ENCODE results near the gene SOCS7.

Gene SOCS7

GRCh38 chr17:38404174-38404943, 52.7 kb downstream of the SOCS7 start:
- no peak for TF ChIP-seq EGR1 (IDR thresholded peaks at IDR 0.05)

DNA sequence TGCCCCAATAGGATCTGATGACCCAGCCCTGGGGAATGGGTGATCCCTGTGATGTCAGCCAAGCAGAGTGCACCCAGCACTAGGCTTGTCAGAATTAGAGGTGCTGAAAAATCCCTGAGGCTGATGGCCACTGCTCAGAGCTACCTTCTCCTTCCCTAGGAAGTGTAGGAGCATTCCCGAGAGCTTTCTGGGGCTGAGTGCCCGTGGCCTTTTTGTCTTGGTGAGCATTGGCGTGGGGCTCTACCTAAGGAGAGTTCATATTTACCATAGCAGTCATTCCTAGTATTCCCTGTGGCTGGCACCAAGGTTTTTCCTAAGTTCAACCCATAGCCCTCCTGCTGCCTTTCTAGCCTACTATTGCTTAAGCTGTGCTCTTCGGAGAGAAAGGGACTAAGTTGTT, 54.0 kb downstream of the SOCS7 start:
- TF ChIP-seq RAD21 (IDR thresholded peaks at IDR 0.05; ENCODE audit: low read depth), result no peak
- no peak for TF ChIP-seq TEAD4 (IDR thresholded peaks at IDR 0.05)
- TF ChIP-seq, protein P1, sequence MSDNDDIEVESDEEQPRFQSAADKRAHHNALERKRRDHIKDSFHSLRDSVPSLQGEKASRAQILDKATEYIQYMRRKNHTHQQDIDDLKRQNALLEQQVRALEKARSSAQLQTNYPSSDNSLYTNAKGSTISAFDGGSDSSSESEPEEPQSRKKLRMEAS (IDR thresholded peaks at IDR 0.05), result no peak
- TF ChIP-seq EGR1 (IDR thresholded peaks at IDR 0.05), result no peak
- no peak for TF ChIP-seq EP300 (IDR thresholded peaks at IDR 0.05; ENCODE audit: borderline replicate concordance)
- TF ChIP-seq, protein P2, sequence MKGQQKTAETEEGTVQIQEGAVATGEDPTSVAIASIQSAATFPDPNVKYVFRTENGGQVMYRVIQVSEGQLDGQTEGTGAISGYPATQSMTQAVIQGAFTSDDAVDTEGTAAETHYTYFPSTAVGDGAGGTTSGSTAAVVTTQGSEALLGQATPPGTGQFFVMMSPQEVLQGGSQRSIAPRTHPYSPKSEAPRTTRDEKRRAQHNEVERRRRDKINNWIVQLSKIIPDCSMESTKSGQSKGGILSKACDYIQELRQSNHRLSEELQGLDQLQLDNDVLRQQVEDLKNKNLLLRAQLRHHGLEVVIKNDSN (IDR thresholded peaks at IDR 0.05), result no peak
- TF ChIP-seq FOXM1 (IDR thresholded peaks at IDR 0.05; ENCODE audit: borderline replicate concordance, low read depth), result no peak
- TF ChIP-seq ZBTB7A (IDR thresholded peaks at IDR 0.05; ENCODE audit: low read depth), result no peak
- TF ChIP-seq TAF1 (IDR thresholded peaks at IDR 0.05; ENCODE audit: low read depth), result no peak
- no peak for TF ChIP-seq CEBPB (IDR thresholded peaks at IDR 0.05)
- TF ChIP-seq CREB1 (IDR thresholded peaks at IDR 0.05; ENCODE audit: low read depth), result no peak
- TF ChIP-seq TCF12 (IDR thresholded peaks at IDR 0.05; ENCODE audit: low read depth), result no peak
- TF ChIP-seq YY1 (IDR thresholded peaks at IDR 0.05; ENCODE audit: low read depth), result no peak
- no peak for TF ChIP-seq NFIC (IDR thresholded peaks at IDR 0.05)

GRCh38 chr17:38410201-38410600, 58.6 kb downstream of the SOCS7 start:
- no peak for TF ChIP-seq YY1 (IDR thresholded peaks at IDR 0.05; ENCODE audit: low read depth)

- TF ChIP-seq CEBPB (IDR thresholded peaks at IDR 0.05) (peak; percentile 95), NFIC (IDR thresholded peaks at IDR 0.05) (peak; percentile 75), TEAD4 (IDR thresholded peaks at IDR 0.05) (no peak), REST (IDR thresholded peaks at IDR 0.05; ENCODE audit: low read depth) (no peak), TCF12 (IDR thresholded peaks at IDR 0.05; ENCODE audit: low read depth) (peak; percentile 84), EP300 (IDR thresholded peaks at IDR 0.05; ENCODE audit: borderline replicate concordance) (0 out of 2 replicates have a peak, but pooled peaks have one; percentile 18), EGR1 (IDR thresholded peaks at IDR 0.05) (no peak), ZBTB7A (IDR thresholded peaks at IDR 0.05; ENCODE audit: low read depth) (peak; percentile 95), TAF1 (IDR thresholded peaks at IDR 0.05; ENCODE audit: low read depth) (peak; percentile 49; the same call in 1 of the 2 replicates), RAD21 (IDR thresholded peaks at IDR 0.05; ENCODE audit: low read depth) (no peak), CREB1 (IDR thresholded peaks at IDR 0.05; ENCODE audit: low read depth) (no peak), YY1 (IDR thresholded peaks at IDR 0.05; ENCODE audit: low read depth) (no peak), FOXM1 (IDR thresholded peaks at IDR 0.05; ENCODE audit: borderline replicate concordance, low read depth) (no peak)
- TF ChIP-seq, protein P1 (IDR thresholded peaks at IDR 0.05), result peak; percentile 70; the same call in 1 of the 2 replicates
- TF ChIP-seq, protein P2 (IDR thresholded peaks at IDR 0.05), result no peak
Observed at GRCh38 chr17:38415250-38416194, 63.9 kb downstream of the SOCS7 start.

DNA sequence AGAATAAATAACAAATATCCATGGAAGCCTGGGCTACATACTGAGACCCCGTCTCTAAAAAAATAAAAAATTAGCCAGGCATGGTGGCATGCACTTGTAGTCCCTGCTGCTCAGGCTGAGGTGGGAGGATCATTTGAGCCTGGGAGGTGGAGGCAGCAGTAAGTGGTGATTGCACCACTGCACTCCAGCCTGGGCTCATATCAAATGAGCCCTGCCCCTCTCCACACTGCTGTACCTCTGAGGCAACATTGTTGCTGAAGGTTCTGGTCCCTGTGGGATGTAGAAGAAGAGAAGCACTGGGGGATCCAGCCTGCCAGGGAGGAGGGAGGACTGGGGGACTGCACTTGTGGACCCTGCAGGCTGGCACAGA, 65.2 kb downstream of the SOCS7 start:
- TF ChIP-seq YY1 (IDR thresholded peaks at IDR 0.05; ENCODE audit: low read depth) (no peak), REST (IDR thresholded peaks at IDR 0.05; ENCODE audit: low read depth) (no peak), CEBPB (IDR thresholded peaks at IDR 0.05) (0 out of 2 replicates have a peak, but pooled peaks have one; percentile 25)
- TF ChIP-seq, protein P2 (IDR thresholded peaks at IDR 0.05), result no peak

Data from Ishikawa (cell line).